Lower leg skin (tissue), 4 donors: Measurements from ENCODE around the gene CCKAR. TPM values are rescaled to one million over a fixed set of nuclear protein-coding genes. Genes with fewer than 3 reads are reported as not detected.
A peak's percentile ranks its signal among the peaks of the same experiment; 100 is the strongest.

Experiments
- DNase-seq, 2 donors: peaks; one replicate each; pipeline ENCODE4 v3.0.0-alpha.2; 2019; ENCODE audit warnings: low spot score in 2 of 2
- H3K4me3 ChIP-seq: fragments of 200-600 bp; sonication (generic); 2 replicates; pipeline ENCODE4 v1.5.1; 2017; ENCODE audit warnings: mild to moderate bottlenecking, low read depth; ENCODE audit not compliant: poor library complexity, severe bottlenecking
- POLR2A ChIP-seq, 2 donors: fragments of 450-650 bp; IDR thresholded peaks; one replicate each; pipeline ENCODE4 v1.6.1; 2016 to 2017; ENCODE audit warnings: antibody characterized with exemption in 2 of 2, mild to moderate bottlenecking in 1 of 2, moderate library complexity in 1 of 2
- WGBS, 2 donors: methylation state at CpG; one replicate each; pipeline ENCODE4 v1.1.5; 2018; 5-methylcytosine and 5-hydroxymethylcytosine counted together
- intact Hi-C: fragments of 100-400 bp; cut with DNase I; formaldehyde crosslinking; loops from one replicate; pipeline ENCODE4 v1.15.0; 2023; ENCODE audit warnings: low total_unique reads
- total RNA-seq, 4 donors: library from RNA; depleted of rRNA; stranded (reverse); fragments of >200 nt; gene quantifications; one replicate each; pipeline ENCODE4 v1.1.0, GENCODE V29; 2016
- TF ChIP-seq, protein P1 (sequence below), 3 donors: fragments of 450-650 bp; IDR thresholded peaks; one replicate each; pipeline ENCODE4 v1.5.1; 2016; ENCODE audit warnings: antibody characterized with exemption in 3 of 3, mild to moderate bottlenecking in 3 of 3, moderate library complexity in 2 of 3

The CCKAR gene, protein sequence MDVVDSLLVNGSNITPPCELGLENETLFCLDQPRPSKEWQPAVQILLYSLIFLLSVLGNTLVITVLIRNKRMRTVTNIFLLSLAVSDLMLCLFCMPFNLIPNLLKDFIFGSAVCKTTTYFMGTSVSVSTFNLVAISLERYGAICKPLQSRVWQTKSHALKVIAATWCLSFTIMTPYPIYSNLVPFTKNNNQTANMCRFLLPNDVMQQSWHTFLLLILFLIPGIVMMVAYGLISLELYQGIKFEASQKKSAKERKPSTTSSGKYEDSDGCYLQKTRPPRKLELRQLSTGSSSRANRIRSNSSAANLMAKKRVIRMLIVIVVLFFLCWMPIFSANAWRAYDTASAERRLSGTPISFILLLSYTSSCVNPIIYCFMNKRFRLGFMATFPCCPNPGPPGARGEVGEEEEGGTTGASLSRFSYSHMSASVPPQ
- total RNA-seq: not detected

DNA sequence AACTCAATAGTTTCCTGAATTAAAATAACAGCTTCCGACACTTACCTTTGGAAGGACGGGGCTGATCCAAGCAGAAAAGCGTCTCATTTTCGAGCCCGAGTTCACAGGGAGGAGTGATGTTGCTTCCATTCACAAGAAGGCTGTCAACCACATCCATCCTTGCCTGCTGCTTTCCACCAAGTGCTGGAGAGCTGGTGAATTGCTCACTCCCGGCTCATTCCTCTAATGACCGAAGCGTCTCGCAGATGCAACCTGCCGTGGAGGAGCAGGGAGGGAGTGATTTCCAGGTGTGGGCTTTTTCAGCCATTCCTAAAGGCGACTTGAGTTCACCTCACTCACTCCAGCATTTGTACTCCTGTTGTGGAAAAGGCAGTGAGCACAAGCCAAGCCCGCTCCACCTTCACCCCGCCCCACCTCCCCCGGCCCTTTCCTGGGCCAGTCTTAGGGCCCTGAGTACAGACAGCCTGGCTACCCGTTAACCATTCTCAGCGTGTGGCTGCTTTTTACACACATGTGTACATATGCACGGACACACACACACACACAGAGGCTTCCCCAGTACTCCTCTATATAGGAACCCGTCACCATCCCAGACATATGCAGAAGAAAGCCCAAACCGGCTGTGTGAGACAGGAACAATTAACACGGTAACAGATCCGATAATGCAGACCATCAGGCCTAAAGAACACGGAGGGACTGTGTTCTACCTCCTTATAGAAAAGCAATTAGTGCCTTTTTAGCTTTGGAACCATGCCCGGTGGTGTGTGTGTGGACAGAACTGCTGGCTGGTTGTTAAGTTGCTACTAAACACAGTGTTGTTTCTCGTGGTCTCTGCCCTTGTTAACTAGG is at the start of gene CCKAR:
CCKAR (minus strand) TSS at position 374 of the 849 bp plus-strand sequence; CDS start at position 157, 217 bp downstream.
- 73 to 75% methylated on average over 24 of the region's 24 CpGs for WGBS, 2 donors
- intact Hi-C loops: no loop called here
- DNase-seq: peak in 1 of 2 donors; percentile 42
- TF ChIP-seq, protein P1, sequence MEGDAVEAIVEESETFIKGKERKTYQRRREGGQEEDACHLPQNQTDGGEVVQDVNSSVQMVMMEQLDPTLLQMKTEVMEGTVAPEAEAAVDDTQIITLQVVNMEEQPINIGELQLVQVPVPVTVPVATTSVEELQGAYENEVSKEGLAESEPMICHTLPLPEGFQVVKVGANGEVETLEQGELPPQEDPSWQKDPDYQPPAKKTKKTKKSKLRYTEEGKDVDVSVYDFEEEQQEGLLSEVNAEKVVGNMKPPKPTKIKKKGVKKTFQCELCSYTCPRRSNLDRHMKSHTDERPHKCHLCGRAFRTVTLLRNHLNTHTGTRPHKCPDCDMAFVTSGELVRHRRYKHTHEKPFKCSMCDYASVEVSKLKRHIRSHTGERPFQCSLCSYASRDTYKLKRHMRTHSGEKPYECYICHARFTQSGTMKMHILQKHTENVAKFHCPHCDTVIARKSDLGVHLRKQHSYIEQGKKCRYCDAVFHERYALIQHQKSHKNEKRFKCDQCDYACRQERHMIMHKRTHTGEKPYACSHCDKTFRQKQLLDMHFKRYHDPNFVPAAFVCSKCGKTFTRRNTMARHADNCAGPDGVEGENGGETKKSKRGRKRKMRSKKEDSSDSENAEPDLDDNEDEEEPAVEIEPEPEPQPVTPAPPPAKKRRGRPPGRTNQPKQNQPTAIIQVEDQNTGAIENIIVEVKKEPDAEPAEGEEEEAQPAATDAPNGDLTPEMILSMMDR (IDR thresholded peaks at IDR 0.05): no peak
- TF ChIP-seq POLR2A (IDR thresholded peaks at IDR 0.05): no peak
- H3K4me3 ChIP-seq: no peak within 1 kb of the TSS

DNA sequence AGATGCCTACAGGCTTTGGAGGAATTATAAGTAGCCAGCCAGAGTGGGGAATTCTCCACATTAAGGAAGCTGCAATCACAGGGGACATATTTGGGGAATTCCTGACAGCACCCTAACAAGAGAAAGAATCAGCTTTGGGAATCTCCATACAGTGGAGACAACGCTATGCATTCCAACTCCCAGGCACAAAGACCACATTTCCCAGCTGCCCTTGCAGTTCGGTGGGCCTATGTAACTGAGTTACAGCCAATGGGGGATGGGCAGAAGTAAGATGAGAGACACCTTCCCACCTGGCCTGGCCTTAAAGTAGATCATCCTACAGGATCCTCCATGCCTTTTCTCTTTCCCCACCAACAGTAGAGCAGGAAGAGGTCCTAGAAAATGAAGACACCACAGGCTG is 43.4 kb upstream of the CCKAR start:
- TF ChIP-seq, protein P1 (IDR thresholded peaks at IDR 0.05): no peak
- no peak for TF ChIP-seq POLR2A (IDR thresholded peaks at IDR 0.05)
- 73 to 95% methylated on average over 2 of the region's 2 CpGs for WGBS, 2 donors
- no peak overlapping the region for H3K4me3 ChIP-seq
- DNase-seq: no peak
- intact Hi-C loops: no loop called here

DNA sequence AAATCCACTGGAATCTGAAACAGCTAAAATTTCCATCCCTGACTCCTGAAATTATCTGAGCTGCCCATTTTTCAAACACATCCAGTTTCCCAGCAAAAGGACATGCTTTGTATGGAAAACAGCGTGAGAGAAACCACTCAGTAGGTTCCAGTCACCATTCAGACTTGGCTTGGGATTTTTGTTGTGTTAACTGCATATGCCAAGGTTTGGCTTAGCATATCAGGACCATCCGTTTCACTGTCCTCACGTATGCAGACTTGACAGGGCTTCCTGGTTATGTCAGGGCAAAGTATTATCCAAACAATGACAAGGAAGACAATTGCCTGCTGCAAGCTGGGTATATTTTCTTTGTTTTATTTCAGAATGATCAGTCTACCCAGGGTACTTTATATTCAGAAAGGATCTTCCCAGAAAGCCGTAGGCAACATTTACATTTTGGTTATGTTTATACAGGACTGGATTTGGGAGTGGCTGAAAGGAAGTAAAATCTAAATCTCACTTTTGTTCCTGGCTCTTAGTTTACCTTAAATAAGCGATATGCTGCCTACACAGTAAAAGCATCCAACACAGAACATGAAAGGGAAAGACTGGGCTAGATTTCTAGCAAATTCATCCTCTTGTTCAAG is 41.3 kb upstream of the CCKAR start:
- H3K4me3 ChIP-seq: no peak overlapping the region
- WGBS, 2 donors: 41% methylated on average over 5 of the region's 5 CpGs
- no peak for DNase-seq
- intact Hi-C loops: no loop called here
- no peak for TF ChIP-seq POLR2A (IDR thresholded peaks at IDR 0.05)
- TF ChIP-seq, protein P1 (IDR thresholded peaks at IDR 0.05): no peak

DNA sequence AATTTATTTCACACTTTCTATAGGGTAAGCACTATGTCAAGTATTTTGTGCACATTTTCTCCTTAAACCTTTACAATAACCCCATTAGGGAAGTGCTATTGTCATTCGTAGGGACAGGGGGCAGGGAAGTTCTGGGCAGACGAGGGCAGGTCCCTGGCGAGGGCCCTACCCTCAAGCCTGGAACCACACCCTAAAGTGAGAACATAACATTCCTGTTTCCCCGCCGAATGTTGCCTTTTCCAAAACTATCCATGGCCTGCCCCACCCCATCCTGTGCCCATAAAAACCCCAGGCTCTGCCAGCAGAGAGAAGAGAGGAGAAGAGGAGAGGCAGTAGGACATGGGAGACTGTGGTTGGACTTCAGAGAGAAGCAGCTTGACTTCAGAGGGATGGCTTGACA is 39.8 kb upstream of the CCKAR start:
- TF ChIP-seq, protein P1 (IDR thresholded peaks at IDR 0.05): no peak
- no peak for TF ChIP-seq POLR2A (IDR thresholded peaks at IDR 0.05)
- intact Hi-C loops: no loop called here
- 37 to 49% methylated on average over 5 of the region's 5 CpGs for WGBS, 2 donors
- H3K4me3 ChIP-seq: no peak overlapping the region
- no peak for DNase-seq

DNA sequence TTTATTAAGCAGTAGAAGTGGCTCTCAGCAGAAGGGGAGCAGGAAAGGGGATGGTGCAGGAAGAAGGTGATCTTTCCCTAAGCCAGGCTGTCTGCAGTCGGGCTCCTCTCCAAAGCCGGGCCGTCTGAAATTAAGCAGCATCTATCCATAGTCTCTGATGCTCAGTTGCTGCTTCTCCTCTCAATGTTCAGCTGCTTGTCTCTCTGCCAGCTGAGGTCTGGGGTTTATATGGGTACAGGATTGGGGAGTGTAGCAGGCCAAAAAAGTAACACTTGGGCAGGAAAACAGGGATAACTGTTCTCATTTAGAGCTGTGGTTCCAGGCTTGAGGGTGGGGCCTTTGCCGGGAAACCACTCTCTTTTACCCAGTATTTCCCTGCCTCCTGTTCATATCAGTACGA is 39.2 kb upstream of the CCKAR start:
- no peak for TF ChIP-seq POLR2A (IDR thresholded peaks at IDR 0.05)
- TF ChIP-seq, protein P1 (IDR thresholded peaks at IDR 0.05): no peak
- intact Hi-C loops: no loop called here
- H3K4me3 ChIP-seq: no peak overlapping the region
- no peak for DNase-seq
- 61% methylated on average over 5 of the region's 5 CpGs for WGBS, 2 donors
